Stimulated activated CD4-positive, alpha-beta T cell treated with anti-CD3 and anti-CD28 coated beads, Interleukin-15, amount 100 ng/mL, for 48 hours (primary cell): ENCODE measurements around the gene KBTBD12.

Experiments
- DNase-seq, 2 donors: peaks; one replicate each; pipeline ENCODE4 v3.0.0-alpha.2; 2020; ENCODE audit warnings: low read depth in 2 of 2

The KBTBD12 gene

GRCh38 chr3:127953091-127954035 is 38.3 kb downstream of the KBTBD12 start:
- no peak for DNase-seq

GRCh38 chr3:127954640-127955039 is 39.6 kb downstream of the KBTBD12 start:
- no peak for DNase-seq

GRCh38 chr3:127955728-127956127 is 40.7 kb downstream of the KBTBD12 start:
- DNase-seq: no peak

GRCh38 chr3:127959041-127959440 is 44.0 kb downstream of the KBTBD12 start:
- no peak for DNase-seq

- DNase-seq: no peak
Observed at GRCh38 chr3:127959873-127960272, 44.8 kb downstream of the KBTBD12 start.

- no peak for DNase-seq
Observed at GRCh38 chr3:127960421-127960965, 45.5 kb downstream of the KBTBD12 start.

- no peak for DNase-seq
Observed at GRCh38 chr3:127961124-127961523, 46.1 kb downstream of the KBTBD12 start.

DNA sequence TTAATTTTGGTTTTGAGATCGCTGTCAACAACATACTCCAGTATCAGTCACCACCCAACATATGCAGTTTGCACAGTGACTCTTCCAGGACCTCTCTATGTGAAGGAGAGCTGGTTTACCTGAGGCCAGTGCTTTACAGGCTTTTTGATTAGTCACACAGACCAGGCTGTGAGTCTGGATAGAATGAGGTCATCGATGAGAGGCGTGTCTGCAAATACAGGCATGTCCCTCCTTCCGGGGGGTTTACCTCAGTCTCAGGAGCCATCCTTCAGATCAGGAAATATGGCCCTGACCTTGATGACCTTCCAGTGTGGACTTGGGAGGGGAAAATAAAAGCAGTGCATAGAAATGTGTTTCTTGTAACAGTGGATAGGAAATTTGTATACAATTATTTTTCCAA is 46.9 kb downstream of the KBTBD12 start:
- no peak for DNase-seq

- no peak for DNase-seq
Observed at GRCh38 chr3:127962937-127963336, 47.9 kb downstream of the KBTBD12 start.

DNA sequence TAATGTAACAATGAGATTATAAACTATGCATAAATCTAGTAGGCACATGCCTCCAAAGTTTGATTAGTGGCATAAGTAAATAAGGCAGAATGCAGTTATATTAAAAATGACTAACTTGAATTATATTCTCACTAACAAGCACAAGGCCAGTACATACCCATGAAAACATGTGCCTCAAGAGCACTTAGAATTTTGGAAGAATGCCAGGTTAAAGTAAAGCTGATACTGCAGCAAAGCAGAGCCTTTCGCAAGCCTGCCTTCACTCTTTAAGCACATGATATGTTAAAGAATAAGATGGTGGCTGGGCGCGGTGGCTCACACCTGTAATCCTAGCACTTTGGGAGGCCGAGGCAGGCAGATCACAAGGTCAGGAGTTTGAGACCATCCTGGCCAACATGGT is 49.0 kb downstream of the KBTBD12 start:
- DNase-seq: no peak

- no peak for DNase-seq
Observed at GRCh38 chr3:127964816-127965215, 49.8 kb downstream of the KBTBD12 start.

GRCh38 chr3:127967316-127967715 is 52.3 kb downstream of the KBTBD12 start:
- DNase-seq: no peak

- no peak for DNase-seq
Observed at GRCh38 chr3:127970966-127971592, 56.0 kb downstream of the KBTBD12 start.

GRCh38 chr3:127974226-127974625 is 59.2 kb downstream of the KBTBD12 start:
- DNase-seq: no peak

DNA sequence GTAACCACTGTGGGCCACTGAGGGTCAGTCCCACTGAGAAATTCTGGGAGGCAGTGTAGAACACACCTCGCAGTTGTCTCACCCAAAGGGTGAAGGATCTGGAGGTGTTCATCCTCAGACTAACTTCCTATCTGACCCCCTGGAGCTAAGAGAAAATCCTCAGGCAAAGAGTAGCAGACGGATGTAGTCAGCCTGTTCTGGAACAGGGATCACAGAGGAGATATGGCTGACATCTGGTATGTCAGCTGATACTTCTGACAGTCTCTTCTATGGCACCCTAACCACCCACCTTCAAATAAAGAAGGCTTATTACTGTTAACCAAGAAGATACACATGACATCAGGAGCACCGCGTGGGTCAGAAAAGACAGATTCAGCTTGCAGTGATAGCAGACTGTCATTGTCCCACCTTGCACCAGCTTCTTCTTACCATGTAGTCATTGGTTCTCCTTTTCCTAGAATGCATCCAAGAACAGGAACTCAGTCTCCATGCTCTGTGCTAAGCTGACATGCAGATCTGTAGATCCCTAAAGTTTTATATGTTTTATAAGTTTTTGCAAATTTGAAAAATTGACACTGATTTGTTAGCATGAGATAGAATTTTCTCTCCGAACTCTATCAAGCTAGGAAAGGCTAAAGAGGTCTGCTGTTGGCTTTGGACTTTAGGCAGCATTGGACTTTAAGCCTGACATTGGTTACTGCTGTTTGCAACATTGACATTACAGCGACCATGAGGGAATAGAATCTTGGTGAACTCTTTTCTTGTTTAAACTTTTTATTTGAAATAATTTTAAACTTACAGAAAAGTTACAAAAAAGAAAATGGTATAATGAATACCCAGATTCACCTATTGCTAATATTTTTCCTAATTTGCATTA is 60.4 kb downstream of the KBTBD12 start:
- no peak for DNase-seq

GRCh38 chr3:127978636-127979035 is 63.6 kb downstream of the KBTBD12 start:
- DNase-seq: no peak

DNA sequence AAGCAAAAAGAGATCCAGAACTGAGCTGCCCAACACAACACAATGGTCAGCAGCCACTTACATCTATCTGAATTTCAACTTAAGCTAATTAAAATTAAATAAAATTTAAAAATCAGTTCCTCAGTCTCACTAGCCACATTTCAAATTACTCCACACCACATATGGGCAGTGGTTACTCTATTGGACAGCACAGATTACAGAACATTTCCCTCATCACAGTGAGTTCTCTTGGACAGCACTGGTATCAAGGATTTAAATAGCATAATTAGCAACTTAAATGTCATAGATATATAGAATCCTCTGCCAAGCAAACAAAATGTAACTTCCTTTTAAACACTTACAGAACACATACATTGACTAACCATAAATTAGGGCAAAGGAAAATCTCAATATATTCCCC is 64.4 kb downstream of the KBTBD12 start:
- no peak for DNase-seq

DNA sequence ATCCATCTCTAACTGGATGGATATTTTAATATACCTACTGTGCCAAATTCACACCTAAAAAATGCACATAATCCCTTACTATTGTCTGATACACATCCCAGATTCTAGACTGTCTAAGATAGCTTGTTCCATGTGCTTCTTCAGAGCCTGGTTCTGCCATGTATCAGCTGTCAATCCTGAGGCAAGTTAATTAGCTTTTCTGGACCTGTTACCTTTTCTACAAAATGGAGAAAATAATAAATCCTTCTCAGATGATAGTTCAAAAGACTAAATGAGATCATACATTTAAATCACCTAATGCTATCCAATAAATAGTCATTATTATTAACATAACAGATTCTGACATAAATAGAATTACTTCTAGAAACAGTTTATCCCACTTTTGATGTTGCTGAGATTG is 66.1 kb downstream of the KBTBD12 start:
- DNase-seq: no peak

GRCh38 chr3:127982155-127982554 is 67.1 kb downstream of the KBTBD12 start:
- DNase-seq: no peak

DNA sequence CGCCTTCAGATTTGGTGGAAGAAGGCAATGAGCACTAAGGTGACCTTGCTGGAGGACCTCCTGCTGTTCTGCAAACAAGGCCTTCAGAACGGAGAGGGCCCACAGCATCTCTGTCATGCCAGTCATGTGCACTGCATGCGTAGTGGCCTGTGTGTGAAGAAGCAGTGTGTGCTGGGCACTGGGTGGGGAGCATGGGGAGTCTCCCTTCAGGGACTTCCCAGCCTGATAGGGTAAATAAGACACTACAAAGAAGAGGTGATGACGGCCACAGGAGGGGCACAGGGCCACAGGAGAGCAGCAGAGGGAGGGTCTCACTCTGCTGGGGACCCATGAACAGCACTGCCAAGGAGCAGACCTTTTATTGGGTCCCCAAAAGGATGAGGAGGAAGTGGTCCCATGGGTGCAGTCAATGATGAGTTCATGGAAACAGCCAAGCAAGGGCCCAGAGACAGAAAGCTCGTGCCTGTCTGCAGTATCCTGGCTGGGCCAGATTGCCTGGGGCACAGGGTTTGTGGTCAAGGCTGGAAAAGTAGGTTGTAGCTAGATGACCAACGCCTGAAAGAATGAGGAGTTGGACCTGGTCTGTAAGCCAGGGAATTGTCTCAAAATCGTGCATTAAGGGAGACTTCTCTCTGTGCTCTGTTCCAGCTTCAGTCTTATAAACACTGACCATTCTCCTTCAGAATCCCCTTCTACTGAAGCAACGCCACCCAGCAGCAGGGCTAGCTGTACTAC is 69.4 kb downstream of the KBTBD12 start:
- DNase-seq: no peak

- DNase-seq: no peak
Observed at GRCh38 chr3:127985216-127985615, 70.2 kb downstream of the KBTBD12 start.
